ENCODE measurements around the gene ZBTB7C. TPM values are rescaled to one million over a fixed set of nuclear protein-coding genes. Genes with fewer than 3 reads are reported as not detected.
A peak's percentile ranks its signal among the peaks of the same experiment; 100 is the strongest.

The ZBTB7C gene
- total and polyA plus RNA-seq, 4 donors: 3.2 to 10.9 (median 3.7) TPM

DNA sequence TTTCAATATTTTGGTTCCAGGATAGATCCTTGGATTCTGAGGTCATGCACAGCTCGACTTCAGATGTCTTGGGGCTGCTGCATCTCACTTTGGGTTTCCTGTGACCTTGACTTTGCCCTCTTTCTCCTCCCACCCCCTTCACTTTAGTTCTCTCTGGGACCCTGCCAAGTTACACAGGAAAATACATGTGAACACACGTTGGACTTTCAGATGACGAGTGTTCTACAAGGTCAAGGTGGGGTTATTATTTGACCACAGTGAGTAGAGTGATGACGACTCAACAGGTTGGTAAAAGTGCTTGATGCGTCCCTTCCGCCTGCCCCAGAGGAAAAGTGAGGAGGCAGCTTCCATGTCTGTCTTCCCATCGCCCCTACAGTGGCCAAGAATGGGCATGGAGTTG, 356.3 kb downstream of the ZBTB7C start:
- Histone ChIP-seq H3K36me3 (ENCODE audit: control insufficient read depth in 4 of 4, insufficient read depth in 4 of 4, low read length in 4 of 4) (no peaks in the 10 kb centered on the region), H3K4me3 (no peak overlapping the region), H3K9me3 (ENCODE audit: control insufficient read depth in 4 of 4, insufficient read depth in 3 of 4, low read length in 3 of 4) (no peaks in the 10 kb centered on the region), H3K4me1 (ENCODE audit: control insufficient read depth in 5 of 5, insufficient read depth in 5 of 5, low read length in 5 of 5) (peaks cover 0 to 13% (median 0%) of the 10 kb centered on the region in 5 donors), H3K27me3 (ENCODE audit: control insufficient read depth in 3 of 3, insufficient read depth in 3 of 3, low read length in 2 of 3) (peaks cover 0 to 9% (median 0%) of the 10 kb centered on the region in 3 donors), H3K9ac (ENCODE audit: insufficient read depth in 1 of 2, low read length in 2 of 2) (no peak overlapping the region), H3K27ac (ENCODE audit: low read depth in 1 of 2, low read length in 1 of 2) (no peak overlapping the region)
- ATAC-seq (ENCODE audit: insufficient read depth, low FRiP score): no peak
- no peak for DNase-seq
- WGBS, 2 donors: 62 to 66% methylated on average over 7 of the region's 7 CpGs
- TF ChIP-seq, protein P1, sequence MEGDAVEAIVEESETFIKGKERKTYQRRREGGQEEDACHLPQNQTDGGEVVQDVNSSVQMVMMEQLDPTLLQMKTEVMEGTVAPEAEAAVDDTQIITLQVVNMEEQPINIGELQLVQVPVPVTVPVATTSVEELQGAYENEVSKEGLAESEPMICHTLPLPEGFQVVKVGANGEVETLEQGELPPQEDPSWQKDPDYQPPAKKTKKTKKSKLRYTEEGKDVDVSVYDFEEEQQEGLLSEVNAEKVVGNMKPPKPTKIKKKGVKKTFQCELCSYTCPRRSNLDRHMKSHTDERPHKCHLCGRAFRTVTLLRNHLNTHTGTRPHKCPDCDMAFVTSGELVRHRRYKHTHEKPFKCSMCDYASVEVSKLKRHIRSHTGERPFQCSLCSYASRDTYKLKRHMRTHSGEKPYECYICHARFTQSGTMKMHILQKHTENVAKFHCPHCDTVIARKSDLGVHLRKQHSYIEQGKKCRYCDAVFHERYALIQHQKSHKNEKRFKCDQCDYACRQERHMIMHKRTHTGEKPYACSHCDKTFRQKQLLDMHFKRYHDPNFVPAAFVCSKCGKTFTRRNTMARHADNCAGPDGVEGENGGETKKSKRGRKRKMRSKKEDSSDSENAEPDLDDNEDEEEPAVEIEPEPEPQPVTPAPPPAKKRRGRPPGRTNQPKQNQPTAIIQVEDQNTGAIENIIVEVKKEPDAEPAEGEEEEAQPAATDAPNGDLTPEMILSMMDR (IDR thresholded peaks at IDR 0.05; ENCODE audit: control extremely low read depth, extremely low read depth): no peak

GRCh38 chr18:48051945-48052840, 357.0 kb downstream of the ZBTB7C start:
- H3K36me3 ChIP-seq (ENCODE audit: control insufficient read depth in 4 of 4, insufficient read depth in 4 of 4, low read length in 4 of 4): no peaks in the 10 kb centered on the region
- H3K9ac ChIP-seq (ENCODE audit: insufficient read depth in 1 of 2, low read length in 2 of 2): no peak overlapping the region
- no peak overlapping the region for H3K27ac ChIP-seq (ENCODE audit: low read depth in 1 of 2, low read length in 1 of 2)
- H3K4me1 ChIP-seq (ENCODE audit: control insufficient read depth in 5 of 5, insufficient read depth in 5 of 5, low read length in 5 of 5): peaks cover 0 to 13% (median 0%) of the 10 kb centered on the region in 5 donors
- ATAC-seq (ENCODE audit: insufficient read depth, low FRiP score) (no peak), DNase-seq (no peak)
- H3K9me3 ChIP-seq (ENCODE audit: control insufficient read depth in 4 of 4, insufficient read depth in 3 of 4, low read length in 3 of 4): no peaks in the 10 kb centered on the region
- WGBS, 2 donors: 86 to 91% methylated on average over 8 of the region's 8 CpGs
- H3K4me3 ChIP-seq: no peak overlapping the region
- H3K27me3 ChIP-seq (ENCODE audit: control insufficient read depth in 3 of 3, insufficient read depth in 3 of 3, low read length in 2 of 3): peaks cover 0 to 9% (median 0%) of the 10 kb centered on the region in 3 donors
- TF ChIP-seq, protein P1 (IDR thresholded peaks at IDR 0.05; ENCODE audit: control extremely low read depth, extremely low read depth): no peak

GRCh38 chr18:48050176-48050575, 359.0 kb downstream of the ZBTB7C start:
- H3K4me3 ChIP-seq: no peak overlapping the region
- no peaks in the 10 kb centered on the region for H3K36me3 ChIP-seq (ENCODE audit: control insufficient read depth in 4 of 4, insufficient read depth in 4 of 4, low read length in 4 of 4)
- 58 to 84% methylated on average over 5 to 7 of the region's 7 CpGs for WGBS, 2 donors
- peak; percentile 31 for ATAC-seq (ENCODE audit: insufficient read depth, low FRiP score)
- H3K4me1 ChIP-seq (ENCODE audit: control insufficient read depth in 5 of 5, insufficient read depth in 5 of 5, low read length in 5 of 5): peaks cover 0 to 13% (median 0%) of the 10 kb centered on the region in 5 donors
- H3K27me3 ChIP-seq (ENCODE audit: control insufficient read depth in 3 of 3, insufficient read depth in 3 of 3, low read length in 2 of 3): peaks cover 0 to 9% (median 0%) of the 10 kb centered on the region in 3 donors
- H3K9ac ChIP-seq (ENCODE audit: insufficient read depth in 1 of 2, low read length in 2 of 2): no peak overlapping the region
- H3K27ac ChIP-seq (ENCODE audit: low read depth in 1 of 2, low read length in 1 of 2): no peak overlapping the region
- no peak for DNase-seq
- peaks cover 0 to 6% (median 2%) of the 10 kb centered on the region in 4 donors for H3K9me3 ChIP-seq (ENCODE audit: control insufficient read depth in 4 of 4, insufficient read depth in 3 of 4, low read length in 3 of 4)
- TF ChIP-seq, protein P1 (IDR thresholded peaks at IDR 0.05; ENCODE audit: control extremely low read depth, extremely low read depth): no peak

Data from lung (tissue), 12 donors.